GM10266 (cell line): ENCODE results near the gene CCDC88C.
A peak's percentile ranks its signal among the peaks of the same experiment; 100 is the strongest.

ENCODE experiments used
- DNase-seq: peaks from one replicate; pipeline ENCODE4 v3.0.0; 2012; ENCODE audit errors: extremely low spot score
- TF ChIP-seq, protein P1 (sequence below): IDR thresholded peaks from 2 replicates; pipeline ENCODE4 v1.5.1; 2012; ENCODE audit warnings: mild to moderate bottlenecking, low read depth; ENCODE audit not compliant: control insufficient read depth, insufficient read depth; ENCODE audit errors: missing control alignments

Gene CCDC88C

DNA sequence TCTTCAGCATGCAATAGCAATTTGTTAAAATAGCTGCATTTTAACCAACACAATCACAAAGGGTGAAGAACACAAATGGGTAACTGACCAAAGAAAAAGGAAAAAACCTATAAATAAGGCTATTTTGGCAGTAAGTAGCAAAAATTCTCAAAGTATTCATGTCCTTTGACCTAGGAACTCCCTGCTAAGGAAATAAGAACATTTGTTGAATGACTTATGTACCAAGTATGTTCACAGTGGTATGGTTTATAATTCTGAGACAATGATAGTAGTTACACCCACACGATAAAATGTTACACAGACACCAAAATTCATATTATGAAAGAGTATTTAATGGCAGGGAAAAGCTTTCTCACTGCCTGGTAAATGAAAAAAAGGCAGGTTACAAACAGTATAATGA, 16.9 kb downstream of the CCDC88C start:
- TF ChIP-seq, protein P1, sequence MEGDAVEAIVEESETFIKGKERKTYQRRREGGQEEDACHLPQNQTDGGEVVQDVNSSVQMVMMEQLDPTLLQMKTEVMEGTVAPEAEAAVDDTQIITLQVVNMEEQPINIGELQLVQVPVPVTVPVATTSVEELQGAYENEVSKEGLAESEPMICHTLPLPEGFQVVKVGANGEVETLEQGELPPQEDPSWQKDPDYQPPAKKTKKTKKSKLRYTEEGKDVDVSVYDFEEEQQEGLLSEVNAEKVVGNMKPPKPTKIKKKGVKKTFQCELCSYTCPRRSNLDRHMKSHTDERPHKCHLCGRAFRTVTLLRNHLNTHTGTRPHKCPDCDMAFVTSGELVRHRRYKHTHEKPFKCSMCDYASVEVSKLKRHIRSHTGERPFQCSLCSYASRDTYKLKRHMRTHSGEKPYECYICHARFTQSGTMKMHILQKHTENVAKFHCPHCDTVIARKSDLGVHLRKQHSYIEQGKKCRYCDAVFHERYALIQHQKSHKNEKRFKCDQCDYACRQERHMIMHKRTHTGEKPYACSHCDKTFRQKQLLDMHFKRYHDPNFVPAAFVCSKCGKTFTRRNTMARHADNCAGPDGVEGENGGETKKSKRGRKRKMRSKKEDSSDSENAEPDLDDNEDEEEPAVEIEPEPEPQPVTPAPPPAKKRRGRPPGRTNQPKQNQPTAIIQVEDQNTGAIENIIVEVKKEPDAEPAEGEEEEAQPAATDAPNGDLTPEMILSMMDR = no peak
- no peak for DNase-seq

DNA sequence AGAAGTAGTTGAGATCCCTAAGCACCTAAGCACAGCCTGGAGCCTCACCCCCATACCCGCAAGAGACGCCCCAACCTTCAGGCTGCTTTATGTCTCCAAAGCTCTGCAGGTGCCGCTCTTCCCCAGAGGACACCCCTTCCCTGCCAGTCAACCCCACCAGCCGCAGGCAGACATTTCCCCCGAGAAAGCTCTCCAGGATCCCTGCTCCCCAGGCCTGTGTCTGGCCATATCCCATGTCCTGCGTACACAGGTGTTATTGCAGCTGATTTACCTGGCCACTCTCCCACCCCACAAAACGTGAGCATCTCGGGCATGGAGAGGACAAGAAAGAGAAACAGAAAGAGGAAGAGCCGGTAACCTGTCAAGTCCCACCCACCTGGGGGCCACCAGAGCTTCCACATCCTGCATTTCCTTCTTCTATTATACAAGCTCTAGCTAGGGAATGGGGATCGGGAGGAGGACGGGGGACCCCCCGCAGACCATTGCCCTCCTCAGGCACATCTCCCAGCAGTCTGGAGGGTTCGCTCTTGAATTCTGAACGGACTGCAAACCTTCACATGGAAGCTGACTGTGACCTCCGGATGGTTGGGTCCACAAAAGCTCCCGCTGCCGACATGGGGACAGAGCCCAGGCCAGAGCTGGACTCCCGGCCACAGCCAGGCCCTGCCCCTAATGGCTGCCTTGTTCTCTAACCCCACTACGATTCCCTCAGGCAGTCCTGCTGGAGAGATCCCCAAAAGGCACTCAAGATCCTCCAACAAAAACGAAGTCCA, 17.6 kb downstream of the CCDC88C start:
- TF ChIP-seq, protein P1 = peak; percentile 26
- DNase-seq = peak; percentile 48

DNA sequence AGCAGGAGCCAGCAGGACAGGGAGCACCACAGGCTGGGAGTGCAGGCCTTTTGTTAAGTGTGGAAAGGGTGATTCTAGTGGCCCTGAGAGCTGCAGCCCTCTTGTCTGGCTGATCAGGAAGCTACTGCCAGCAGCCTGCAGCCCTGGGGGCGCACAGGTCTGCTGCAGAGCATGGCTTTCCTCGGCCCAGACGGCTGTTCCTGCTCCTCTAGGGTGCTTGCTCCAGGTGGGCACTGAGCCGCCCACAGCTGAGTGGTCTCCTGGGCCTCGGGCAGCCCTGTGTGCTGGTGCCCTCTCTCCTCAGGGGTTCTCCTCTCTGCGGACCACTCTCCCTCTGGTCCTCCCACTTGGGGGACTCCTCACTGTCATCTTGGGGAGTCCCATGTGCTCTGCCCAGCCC, 18.9 kb downstream of the CCDC88C start:
- no peak for DNase-seq
- TF ChIP-seq, protein P1 = no peak

DNA sequence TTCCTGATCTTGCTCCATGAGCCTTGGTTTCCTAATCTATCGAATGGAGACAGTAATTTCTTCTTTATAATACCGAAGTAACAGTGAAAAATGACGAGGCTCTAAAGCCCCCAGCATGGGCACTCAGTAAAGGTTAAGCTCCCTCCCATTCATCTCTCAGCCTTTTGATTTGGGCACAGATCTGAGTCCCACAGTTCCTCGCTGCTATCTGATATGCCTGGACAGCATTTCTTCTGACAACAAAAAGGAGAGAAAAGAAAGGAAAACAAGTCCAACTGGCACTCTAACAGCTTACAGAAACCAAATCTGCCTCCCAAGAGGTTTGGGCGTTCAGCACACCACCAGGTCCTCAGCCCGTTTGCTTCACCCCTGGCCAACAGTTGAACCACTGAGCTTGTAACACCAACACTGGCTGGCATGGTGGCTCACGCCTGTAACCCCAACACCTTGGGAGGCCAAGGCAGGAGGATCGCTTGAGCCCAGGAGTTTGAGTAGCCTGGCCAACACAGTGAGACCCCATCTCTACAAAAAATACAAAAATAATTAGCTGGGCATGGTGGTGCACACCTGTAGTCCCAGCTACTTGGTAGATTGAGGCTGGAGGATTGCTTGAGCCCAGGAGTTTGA, 19.5 kb downstream of the CCDC88C start:
- TF ChIP-seq, protein P1 = no peak
- no peak for DNase-seq

DNA sequence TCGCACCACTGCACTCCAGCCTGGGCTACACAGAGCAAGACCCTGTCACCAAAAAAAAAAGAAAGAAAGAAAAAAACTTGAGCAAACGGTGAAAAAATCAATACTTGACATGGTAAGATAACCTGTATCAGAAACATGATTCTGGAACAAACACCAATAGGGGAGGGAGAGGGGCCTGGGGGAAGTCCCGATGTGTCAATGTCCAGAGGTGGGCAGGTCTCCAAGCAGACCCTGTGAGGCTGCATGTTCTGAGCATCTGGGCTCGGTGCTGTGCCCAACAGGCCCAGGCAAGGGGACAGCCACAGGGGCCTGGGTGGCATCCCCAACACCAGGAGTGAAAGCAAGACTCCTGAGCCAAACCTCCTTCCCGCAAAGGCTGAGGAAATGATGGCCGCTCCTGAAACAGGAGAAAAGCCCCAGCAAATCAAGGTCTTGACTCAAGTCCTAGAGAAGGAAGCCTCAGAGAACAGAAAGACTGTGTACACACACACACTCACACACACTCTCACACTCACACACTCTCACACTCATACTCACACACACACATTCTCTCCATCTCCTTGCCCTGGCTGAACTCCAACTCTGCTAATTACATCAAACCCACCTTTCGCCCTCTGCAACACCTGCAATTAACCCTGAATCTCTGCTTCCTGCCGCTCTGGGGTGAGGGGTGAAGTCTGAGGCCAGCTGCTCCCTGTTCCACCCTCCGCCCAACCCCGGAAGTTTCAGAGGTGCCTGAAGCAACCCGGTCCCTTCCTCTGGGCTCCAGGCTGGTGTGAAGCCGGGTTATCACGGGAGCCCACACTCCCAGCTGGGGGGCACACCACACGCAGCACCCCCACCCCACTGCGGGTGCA, 20.4 kb downstream of the CCDC88C start:
- DNase-seq = peak; percentile 69
- TF ChIP-seq, protein P1 = no peak

DNA sequence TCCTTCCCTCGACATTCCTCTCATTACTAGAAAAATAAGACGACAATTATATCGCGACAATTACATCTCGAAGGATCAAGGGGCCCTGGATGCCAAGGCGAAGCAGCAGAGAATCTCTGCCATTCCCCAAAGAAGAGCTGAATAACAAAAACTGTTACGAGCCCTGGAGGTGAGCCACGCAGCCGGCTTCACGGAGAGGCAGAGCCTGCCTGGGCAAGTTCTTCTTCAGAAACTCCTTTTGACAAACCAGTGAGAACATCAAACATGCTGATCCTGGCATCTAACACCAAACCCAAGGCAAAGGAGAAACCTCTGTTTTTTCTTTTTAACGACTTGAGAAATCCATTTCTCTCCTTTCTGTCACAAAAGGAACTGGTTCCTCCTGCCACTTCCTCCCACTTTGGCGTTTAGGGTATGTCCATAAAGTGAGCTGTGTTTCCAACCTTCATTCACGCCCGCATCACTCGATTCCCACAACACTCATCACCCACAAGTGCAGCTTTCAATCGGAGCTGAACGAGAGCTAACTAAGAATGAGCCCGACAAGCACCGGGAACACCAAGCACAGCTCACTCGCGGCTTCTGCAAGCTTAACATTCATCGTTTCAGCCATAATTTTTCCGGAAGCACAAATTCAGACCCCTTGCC, 21.5 kb downstream of the CCDC88C start:
- no peak for DNase-seq
- TF ChIP-seq, protein P1 = no peak

DNA sequence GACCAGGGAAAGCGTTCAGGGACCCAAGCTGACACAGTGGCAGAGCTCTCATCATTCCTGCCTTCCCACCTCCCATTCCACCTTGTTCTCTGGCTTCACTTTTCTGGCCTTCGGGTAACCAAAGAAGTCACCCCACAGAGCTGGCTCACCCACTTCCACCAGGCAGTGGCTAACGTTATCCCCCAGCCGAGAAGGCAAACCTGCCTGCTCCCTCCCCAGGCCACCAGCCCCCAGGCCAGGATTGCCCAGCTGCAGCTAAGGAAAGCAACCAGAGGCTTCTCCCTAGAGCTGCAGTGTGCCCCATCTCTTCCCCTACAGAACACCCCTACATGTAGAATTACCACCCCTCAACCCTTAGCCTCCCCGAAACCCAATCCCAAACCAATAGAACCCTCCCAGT, 22.2 kb downstream of the CCDC88C start:
- DNase-seq = no peak
- TF ChIP-seq, protein P1 = no peak
